Heart right ventricle (tissue), 16 donors: ENCODE measurements around the gene TANGO2. TPM values are rescaled to one million over a fixed set of nuclear protein-coding genes. Genes with fewer than 3 reads are reported as not detected.

ENCODE experiments used
- ATAC-seq, 8 donors: fragments of 200-7000 bp; cut with Tn5 transposase; one replicate each; pipeline ENCODE4 v1.9.1; 2020; ENCODE audit warnings: mild to moderate bottlenecking in 8 of 8, moderate library complexity in 8 of 8, moderate number of reproducible peaks in 1 of 8
- DNase-seq, 2 donors: peaks; one replicate each; pipeline ENCODE4 v3.0.0-alpha.2; 2020
- H3K27ac ChIP-seq, 10 donors: fragments of 200-600 bp; sonication (generic) in 2 of 10; one replicate each; pipeline versions ENCODE4 v1.5.0 to v1.8.0; 2020 to 2022; ENCODE audit warnings: mild to moderate bottlenecking in 3 of 10
- H3K27me3 ChIP-seq, 7 donors: fragments of 200-600 bp; one replicate each; pipeline ENCODE4 v1.8.0; 2021 to 2022; ENCODE audit warnings: mild to moderate bottlenecking in 2 of 7
- H3K36me3 ChIP-seq, 9 donors: fragments of 200-600 bp; sonication (generic) in 1 of 9; one replicate each; pipeline versions ENCODE4 v1.5.0 to v1.8.0; 2020 to 2022; ENCODE audit warnings: mild to moderate bottlenecking in 2 of 9
- H3K4me1 ChIP-seq, 9 donors: fragments of 200-600 bp; sonication (generic) in 1 of 9; one replicate each; pipeline versions ENCODE4 v1.5.0 to v1.8.0; 2020 to 2022; ENCODE audit warnings: mild to moderate bottlenecking in 4 of 9
- H3K4me3 ChIP-seq, 10 donors: fragments of 200-600 bp; sonication (generic) in 2 of 10; one replicate each; pipeline versions ENCODE4 v1.5.0 to v1.8.0; 2020 to 2022; ENCODE audit warnings: mild to moderate bottlenecking in 7 of 10, moderate library complexity in 2 of 10
- H3K9me3 ChIP-seq, 11 donors: fragments of 200-600 bp in 10 of 11; sonication (generic) in 2 of 11; one replicate each; pipeline versions ENCODE4 v1.5.0 to v1.8.0; 2013 to 2022; ENCODE audit warnings: mild to moderate bottlenecking in 2 of 11, control low read depth in 1 of 11, moderate library complexity in 1 of 11
- WGBS, 2 donors: extraction: QIAGEN DNeasy Blood & Tissue Kit; methylation state at CpG; one replicate each; pipeline ENCODE4 v1.1.7; 2013; ENCODE audit warnings: inconsistent platforms in 1 of 2; 5-methylcytosine and 5-hydroxymethylcytosine counted together
- intact Hi-C, 10 donors: fragments of 100-400 bp; cut with DNase I; formaldehyde crosslinking; loops; one replicate each; pipeline versions ENCODE4 v1.11.1 to v1.14.2; 2022
- polyA plus RNA-seq, 2 donors: library from polyadenylated mRNA; stranded (reverse); fragments of 200-250 nt; gene quantifications; one replicate each; pipeline ENCODE4 v1.2.3, GENCODE V29; 2013
- total RNA-seq, 10 donors: library from RNA; stranded (reverse); fragmentation: NEBNext Ultra II Directional in 3 of 10; extraction: Animal tissue kit (Norgen Biotek cat#: 25700) in 3 of 10; gene quantifications; one replicate each; pipeline versions ENCODE4 v1.2.1 to v1.2.4, GENCODE V29; 2021 to 2023
- TF ChIP-seq, protein P1 (sequence below), 9 donors: fragments of 200-600 bp; sonication (generic) in 2 of 9; IDR thresholded peaks; one replicate each; pipeline versions ENCODE4 v1.5.0 to v1.8.0; 2021 to 2022; ENCODE audit warnings: antibody characterized with exemption in 9 of 9, mild to moderate bottlenecking in 5 of 9, moderate library complexity in 1 of 9
- donor health status: Arrhythmogenic right ventricular cardiomyopathy.
- donor health status: ischemic (EF 13 %, LVEDD 7.1; RV severe dilation, severe dysfunction).
- donor health status: healthy with polysubstance abuse.
- donor health status: DM: no; HTN: yes; CAD: no.
- donor health status: DM: no; HTN: no; CAD: no.
- donor health status: ischemic (EF 25% LVEDD 6.9; RV normal size, moderate dysfunction).
- donor health status: ischemic (EF 25% LVEDD 5.7; RV mildly dilated, moderate dysfunction).
- donor health status: healthy.
- donor health status: DM: yes; HTN: yes; CAD: no.
- donor health status: Ischemic cardiomyopathy.
- donor health status: ischemic (EF 35%, LVEDD 5.7; RV mildly dilated, moderate dysfunction).
- donor health status: nonischemic (EF 11% LVEDD 7.7; RV severe dilation, severe dysfunction).
- donor health status: DM: yes; HTN: yes; CAD: no.
- donor health status: PGD.
- donor health status: ischemic (EF 29% LVEDD 5.4; RV normal size, mild dysfunction).
- donor health status: nonischemic (EF 23%, LVEDD 6.1; RV moderate dilation, normal function).

TANGO2 gene
- total and polyA plus RNA-seq, 12 donors: 34.1 to 139 (median 81.0) TPM

DNA sequence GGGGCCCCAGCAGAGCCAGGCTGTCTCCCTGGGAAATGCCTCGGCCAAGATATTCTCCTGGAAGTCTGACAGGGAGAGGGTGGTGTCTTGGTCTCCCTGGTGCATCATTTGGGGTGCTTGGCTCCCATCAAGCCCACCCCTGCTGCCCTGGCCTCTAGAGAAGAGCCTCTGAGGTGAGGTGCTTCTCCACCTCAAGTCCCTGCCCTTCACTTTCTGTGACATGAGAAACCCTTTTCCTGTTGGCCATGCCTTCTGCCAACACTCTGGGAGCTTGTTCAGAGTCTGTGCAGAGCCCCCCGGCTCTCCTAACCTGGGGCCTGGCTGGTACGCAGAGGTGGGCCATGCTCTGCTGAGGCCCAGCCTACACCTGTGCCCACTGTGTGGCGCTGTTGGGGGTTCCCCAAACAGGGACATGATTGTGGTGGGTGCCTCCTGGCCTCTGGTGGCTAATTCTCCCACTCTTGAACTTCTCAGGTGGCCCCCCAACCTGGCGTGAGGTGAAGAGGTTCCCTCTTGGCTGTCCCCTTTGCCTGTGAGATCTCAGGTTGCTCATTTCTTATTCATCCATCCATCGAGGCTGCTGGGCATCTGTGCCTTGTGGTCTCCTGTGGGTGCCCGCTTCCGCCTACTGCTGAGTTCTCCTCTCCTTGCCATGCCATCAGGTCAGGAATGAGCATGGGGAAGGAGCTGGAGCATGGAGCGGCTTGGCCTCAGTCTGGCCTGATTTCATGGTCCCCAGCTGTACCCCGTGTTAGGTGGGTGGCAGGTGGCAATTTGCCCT, 40.0 kb downstream of the TANGO2 start:
- Histone ChIP-seq H3K4me1 (peaks cover 0 to 8% (median 4%) of the 10 kb centered on the region in 9 donors), H3K27ac (peak overlapping the region in 2 of 10 donors; percentile 31 to 46), H3K4me3 (no peak overlapping the region), H3K9me3 (no peaks in the 10 kb centered on the region), H3K27me3 (no peaks in the 10 kb centered on the region), H3K36me3 (peaks cover 0 to 99% (median 45%) of the 10 kb centered on the region in 9 donors)
- TF ChIP-seq, protein P1, sequence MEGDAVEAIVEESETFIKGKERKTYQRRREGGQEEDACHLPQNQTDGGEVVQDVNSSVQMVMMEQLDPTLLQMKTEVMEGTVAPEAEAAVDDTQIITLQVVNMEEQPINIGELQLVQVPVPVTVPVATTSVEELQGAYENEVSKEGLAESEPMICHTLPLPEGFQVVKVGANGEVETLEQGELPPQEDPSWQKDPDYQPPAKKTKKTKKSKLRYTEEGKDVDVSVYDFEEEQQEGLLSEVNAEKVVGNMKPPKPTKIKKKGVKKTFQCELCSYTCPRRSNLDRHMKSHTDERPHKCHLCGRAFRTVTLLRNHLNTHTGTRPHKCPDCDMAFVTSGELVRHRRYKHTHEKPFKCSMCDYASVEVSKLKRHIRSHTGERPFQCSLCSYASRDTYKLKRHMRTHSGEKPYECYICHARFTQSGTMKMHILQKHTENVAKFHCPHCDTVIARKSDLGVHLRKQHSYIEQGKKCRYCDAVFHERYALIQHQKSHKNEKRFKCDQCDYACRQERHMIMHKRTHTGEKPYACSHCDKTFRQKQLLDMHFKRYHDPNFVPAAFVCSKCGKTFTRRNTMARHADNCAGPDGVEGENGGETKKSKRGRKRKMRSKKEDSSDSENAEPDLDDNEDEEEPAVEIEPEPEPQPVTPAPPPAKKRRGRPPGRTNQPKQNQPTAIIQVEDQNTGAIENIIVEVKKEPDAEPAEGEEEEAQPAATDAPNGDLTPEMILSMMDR (IDR thresholded peaks at IDR 0.05): no peak
- WGBS, 2 donors: 91 to 94% methylated on average over 10 of the region's 10 CpGs
- intact Hi-C loops: no loop called here
- DNase-seq (no peak), ATAC-seq (peak in 1 of 8 donors; percentile 6)

DNA sequence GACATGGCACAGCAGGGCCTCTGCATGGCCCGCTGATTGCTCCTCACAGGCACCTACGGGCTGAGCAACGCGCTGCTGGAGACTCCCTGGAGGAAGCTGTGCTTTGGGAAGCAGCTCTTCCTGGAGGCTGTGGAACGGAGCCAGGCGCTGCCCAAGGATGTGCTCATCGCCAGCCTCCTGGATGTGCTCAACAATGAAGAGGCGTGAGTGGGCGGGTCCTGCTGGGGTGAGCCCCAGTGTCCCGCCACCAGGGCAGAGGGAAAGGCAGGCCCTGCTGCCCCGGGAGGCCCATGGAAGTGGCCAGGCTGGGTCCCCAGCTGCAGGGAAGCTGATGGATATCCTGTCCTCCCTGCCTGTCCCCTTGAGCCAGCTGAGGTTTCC, 40.6 kb downstream of the TANGO2 start:
- no peaks in the 10 kb centered on the region for H3K27me3 ChIP-seq
- intact Hi-C loops: no loop called here
- no peaks in the 10 kb centered on the region for H3K9me3 ChIP-seq
- ATAC-seq (peak; percentile 18 to 61 (median 41)), DNase-seq (peak in 1 of 2 donors; percentile 45)
- H3K36me3 ChIP-seq: peaks cover 0 to 99% (median 39%) of the 10 kb centered on the region in 9 donors
- TF ChIP-seq, protein P1 (IDR thresholded peaks at IDR 0.05): no peak
- peak overlapping the region in 5 of 10 donors; percentile 2 to 54 (median 15) for H3K27ac ChIP-seq
- 64 to 74% methylated on average over 11 of the region's 11 CpGs for WGBS, 2 donors
- peaks cover 0 to 8% (median 4%) of the 10 kb centered on the region in 9 donors for H3K4me1 ChIP-seq
- H3K4me3 ChIP-seq: no peak overlapping the region

DNA sequence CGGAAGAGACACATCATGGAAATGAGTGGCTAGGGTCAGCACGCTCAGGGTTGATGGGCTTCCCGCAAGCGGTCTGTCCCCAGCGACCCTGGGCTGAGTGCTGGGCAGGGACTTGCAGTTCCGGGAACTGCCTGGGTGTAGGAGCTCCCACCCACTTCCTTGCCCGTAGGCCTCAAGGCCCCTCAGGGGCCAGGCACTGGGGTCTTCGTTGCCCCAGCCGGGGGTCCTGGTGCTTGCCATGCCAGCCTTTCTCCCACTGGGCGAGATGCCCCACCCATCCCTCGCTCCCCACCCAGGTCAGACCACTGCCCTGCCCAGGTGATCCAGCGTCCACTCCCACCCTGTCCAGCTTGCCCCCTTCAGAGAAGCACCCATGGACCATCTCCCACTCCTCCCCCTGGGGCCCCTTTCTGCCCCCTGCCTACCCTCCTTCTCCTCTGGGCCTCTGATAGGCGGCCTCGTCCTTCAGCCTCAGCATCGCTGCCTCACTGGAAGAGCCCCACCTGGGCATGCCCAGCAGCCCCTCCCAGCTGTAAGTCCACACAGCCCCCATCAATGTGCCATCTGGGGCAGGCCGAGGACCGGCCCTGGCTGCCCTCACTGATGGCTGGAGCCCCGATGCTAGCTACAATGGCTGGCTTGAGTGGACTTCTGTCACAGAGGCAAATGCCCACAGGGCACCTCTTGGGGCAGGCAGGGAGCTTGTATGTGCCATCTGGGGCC, 41.3 kb downstream of the TANGO2 start:
- 92 to 93% methylated on average over 18 of the region's 18 CpGs for WGBS, 2 donors
- ATAC-seq (peak in 2 of 8 donors; percentile 18 to 32), DNase-seq (no peak)
- Histone ChIP-seq H3K4me1 (peaks cover 0 to 8% (median 4%) of the 10 kb centered on the region in 9 donors), H3K9me3 (no peaks in the 10 kb centered on the region), H3K4me3 (no peak overlapping the region), H3K36me3 (peaks cover 0 to 92% (median 32%) of the 10 kb centered on the region in 9 donors), H3K27ac (peak overlapping the region in 4 of 10 donors; percentile 2 to 54 (median 10)), H3K27me3 (no peaks in the 10 kb centered on the region)
- TF ChIP-seq, protein P1 (IDR thresholded peaks at IDR 0.05): no peak
- intact Hi-C loops: no loop called here

DNA sequence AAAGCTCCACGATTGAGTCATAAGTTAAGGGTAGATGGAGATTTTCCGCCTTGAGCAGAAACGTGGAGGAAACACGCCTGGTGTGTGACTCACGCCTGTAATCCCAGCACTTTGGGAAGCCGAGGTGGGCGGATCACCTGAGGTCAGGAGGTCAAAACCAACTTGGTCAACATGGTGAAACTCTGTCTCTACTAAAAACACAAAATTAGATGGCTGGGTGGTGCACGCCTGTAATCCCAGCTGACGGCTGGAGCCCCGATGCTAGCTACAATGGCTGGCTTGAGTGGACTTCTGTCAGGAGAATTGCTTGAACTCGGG, 41.8 kb downstream of the TANGO2 start:
- Histone ChIP-seq H3K4me1 (peaks cover 0 to 8% (median 4%) of the 10 kb centered on the region in 9 donors), H3K9me3 (no peaks in the 10 kb centered on the region), H3K27ac (no peak overlapping the region), H3K27me3 (no peaks in the 10 kb centered on the region), H3K4me3 (no peak overlapping the region), H3K36me3 (peaks cover 0 to 88% (median 28%) of the 10 kb centered on the region in 9 donors)
- ATAC-seq: no peak
- intact Hi-C loops: no loop called here
- no peak for DNase-seq
- 89 to 92% methylated on average over 11 of the region's 11 CpGs for WGBS, 2 donors
- TF ChIP-seq, protein P1 (IDR thresholded peaks at IDR 0.05): no peak
